Measurements from ENCODE around the gene AARS1.
"Not testable (repeated sequence)": the region's sequence is repeated elsewhere in the genome, so short reads cannot be mapped to it uniquely, and the experiment has no call there.

GRCh38 chr16:70332728-70333127 is 43.4 kb upstream of the AARS1 start:
- TF ChIP-seq CTCF, POLR2A (IDR thresholded peaks at IDR 0.05): not testable (repeated sequence)

All from lower leg skin (tissue), 3 donors.